ENCODE data around the gene MAGI2. TPM values are rescaled to one million over a fixed set of nuclear protein-coding genes. Genes with fewer than 3 reads are reported as not detected.

MAGI2 gene
- total RNA-seq, 1 donor from 2014 or later = 10.7 TPM

DNA sequence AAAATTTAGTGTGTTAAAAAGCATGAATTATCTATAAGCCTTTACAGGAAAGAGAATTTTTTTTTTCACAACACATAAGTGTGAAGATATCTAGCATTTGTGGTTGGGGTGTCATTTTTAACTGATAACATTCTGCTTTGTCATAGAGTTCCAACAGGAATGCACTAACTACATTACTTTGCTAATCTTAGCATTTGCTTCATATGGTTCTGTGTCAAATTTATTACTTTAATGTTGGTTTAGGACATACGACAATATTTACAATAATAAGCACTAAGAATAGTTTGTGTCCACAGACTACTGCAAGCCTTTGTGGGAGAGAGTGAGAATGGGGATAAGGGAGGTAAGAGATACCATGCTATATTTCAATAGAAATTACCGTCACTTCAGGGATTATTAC, 40.6 kb upstream of the MAGI2 start:
- TF ChIP-seq, protein P1, sequence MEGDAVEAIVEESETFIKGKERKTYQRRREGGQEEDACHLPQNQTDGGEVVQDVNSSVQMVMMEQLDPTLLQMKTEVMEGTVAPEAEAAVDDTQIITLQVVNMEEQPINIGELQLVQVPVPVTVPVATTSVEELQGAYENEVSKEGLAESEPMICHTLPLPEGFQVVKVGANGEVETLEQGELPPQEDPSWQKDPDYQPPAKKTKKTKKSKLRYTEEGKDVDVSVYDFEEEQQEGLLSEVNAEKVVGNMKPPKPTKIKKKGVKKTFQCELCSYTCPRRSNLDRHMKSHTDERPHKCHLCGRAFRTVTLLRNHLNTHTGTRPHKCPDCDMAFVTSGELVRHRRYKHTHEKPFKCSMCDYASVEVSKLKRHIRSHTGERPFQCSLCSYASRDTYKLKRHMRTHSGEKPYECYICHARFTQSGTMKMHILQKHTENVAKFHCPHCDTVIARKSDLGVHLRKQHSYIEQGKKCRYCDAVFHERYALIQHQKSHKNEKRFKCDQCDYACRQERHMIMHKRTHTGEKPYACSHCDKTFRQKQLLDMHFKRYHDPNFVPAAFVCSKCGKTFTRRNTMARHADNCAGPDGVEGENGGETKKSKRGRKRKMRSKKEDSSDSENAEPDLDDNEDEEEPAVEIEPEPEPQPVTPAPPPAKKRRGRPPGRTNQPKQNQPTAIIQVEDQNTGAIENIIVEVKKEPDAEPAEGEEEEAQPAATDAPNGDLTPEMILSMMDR (IDR thresholded peaks at IDR 0.05) = no peak

DNA sequence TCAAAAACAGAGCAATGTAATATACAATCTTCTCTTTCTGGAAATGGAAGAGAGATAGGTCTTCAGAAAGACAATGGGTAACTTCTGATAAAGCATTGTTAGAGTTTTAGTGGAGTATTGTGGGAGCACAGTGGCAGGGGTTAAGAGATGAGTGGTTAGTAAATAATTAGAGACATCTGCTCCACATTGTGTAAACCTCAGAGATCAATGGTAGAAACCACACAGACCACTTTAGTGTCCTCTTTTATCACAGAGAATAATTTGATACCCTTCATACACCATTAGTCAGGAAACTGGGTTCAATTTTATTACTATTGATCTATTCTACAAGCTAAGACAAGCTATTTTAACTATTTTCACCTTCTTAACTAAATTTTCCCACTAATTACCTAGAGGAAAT, 35.9 kb upstream of the MAGI2 start:
- Mint-ChIP-seq H3K9me3 (ENCODE audit: unreplicated experiment) (no peaks in the 10 kb centered on the region), H3K27me3 (ENCODE audit: unreplicated experiment) (peaks cover 21% of the 10 kb centered on the region), H3K4me1 (ENCODE audit: unreplicated experiment) (no peaks in the 10 kb centered on the region), H3K27ac (ENCODE audit: unreplicated experiment) (no peak overlapping the region), H3K4me3 (ENCODE audit: unreplicated experiment) (no peak overlapping the region), H3K36me3 (ENCODE audit: unreplicated experiment) (no peaks in the 10 kb centered on the region)
- TF ChIP-seq, protein P1 (IDR thresholded peaks at IDR 0.05) = no peak
- DNase-seq (ENCODE audit: extremely low spot score, unreplicated experiment) = no peak

More for the DNA sequence above, 40.6 kb upstream of the MAGI2 start:
- peaks cover 9% of the 10 kb centered on the region for H3K4me1 Mint-ChIP-seq (ENCODE audit: unreplicated experiment)
- H3K9me3 Mint-ChIP-seq (ENCODE audit: unreplicated experiment) = no peaks in the 10 kb centered on the region
- H3K27ac Mint-ChIP-seq (ENCODE audit: unreplicated experiment) = no peak overlapping the region
- H3K27me3 Mint-ChIP-seq (ENCODE audit: unreplicated experiment) = peaks cover 2% of the 10 kb centered on the region
- H3K4me3 Mint-ChIP-seq (ENCODE audit: unreplicated experiment) = no peak overlapping the region
- no peak for DNase-seq (ENCODE audit: extremely low spot score, unreplicated experiment)
- peaks cover 2% of the 10 kb centered on the region for H3K36me3 Mint-ChIP-seq (ENCODE audit: unreplicated experiment)

DNA sequence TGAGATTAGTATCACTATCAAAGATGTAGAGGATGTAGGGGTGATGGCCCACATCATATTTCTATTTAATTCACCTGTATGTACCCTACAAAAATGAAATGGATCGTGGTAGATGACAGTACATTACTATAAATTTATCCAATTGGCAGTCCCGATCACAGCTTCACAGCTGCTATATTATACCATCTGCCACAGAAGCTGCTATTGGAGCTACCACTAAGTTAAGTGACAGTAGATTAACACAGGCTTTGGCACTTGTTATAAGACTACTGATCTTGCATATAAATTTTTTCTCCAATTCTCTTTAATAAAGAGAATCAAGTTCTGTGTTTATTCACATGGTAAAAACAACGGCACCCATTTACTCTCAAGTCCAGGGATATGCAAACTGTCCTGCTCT, 24.9 kb upstream of the MAGI2 start:
- H3K27ac Mint-ChIP-seq (ENCODE audit: unreplicated experiment) = no peak overlapping the region
- no peak for DNase-seq (ENCODE audit: extremely low spot score, unreplicated experiment)
- H3K4me3 Mint-ChIP-seq (ENCODE audit: unreplicated experiment) = no peak overlapping the region
- no peaks in the 10 kb centered on the region for H3K36me3 Mint-ChIP-seq (ENCODE audit: unreplicated experiment)
- H3K9me3 Mint-ChIP-seq (ENCODE audit: unreplicated experiment) = no peaks in the 10 kb centered on the region
- H3K4me1 Mint-ChIP-seq (ENCODE audit: unreplicated experiment) = no peaks in the 10 kb centered on the region
- TF ChIP-seq, protein P1 (IDR thresholded peaks at IDR 0.05) = no peak
- peaks cover 1% of the 10 kb centered on the region for H3K27me3 Mint-ChIP-seq (ENCODE audit: unreplicated experiment)

DNA sequence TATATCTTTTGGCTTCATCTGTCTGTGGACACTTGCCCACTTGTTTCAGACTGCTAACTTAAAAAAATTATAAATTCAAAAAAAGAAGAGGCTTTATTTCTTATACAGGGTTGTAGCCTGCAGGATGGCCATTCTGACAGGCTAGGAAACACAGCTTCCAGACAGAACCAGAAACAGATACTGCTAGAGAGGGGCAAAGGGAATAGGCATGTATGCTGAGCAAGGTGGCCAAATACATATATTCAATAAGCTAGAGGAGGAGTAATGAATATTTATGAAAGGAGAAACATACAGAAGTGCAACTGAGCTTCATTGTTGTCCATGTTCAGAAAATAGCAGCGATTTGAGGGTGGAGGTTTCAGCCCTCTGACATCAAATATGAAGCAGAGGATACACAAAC, 22.0 kb upstream of the MAGI2 start:
- H3K27ac Mint-ChIP-seq (ENCODE audit: unreplicated experiment) = no peak overlapping the region
- no peaks in the 10 kb centered on the region for H3K9me3 Mint-ChIP-seq (ENCODE audit: unreplicated experiment)
- TF ChIP-seq, protein P1 (IDR thresholded peaks at IDR 0.05) = no peak

DNA sequence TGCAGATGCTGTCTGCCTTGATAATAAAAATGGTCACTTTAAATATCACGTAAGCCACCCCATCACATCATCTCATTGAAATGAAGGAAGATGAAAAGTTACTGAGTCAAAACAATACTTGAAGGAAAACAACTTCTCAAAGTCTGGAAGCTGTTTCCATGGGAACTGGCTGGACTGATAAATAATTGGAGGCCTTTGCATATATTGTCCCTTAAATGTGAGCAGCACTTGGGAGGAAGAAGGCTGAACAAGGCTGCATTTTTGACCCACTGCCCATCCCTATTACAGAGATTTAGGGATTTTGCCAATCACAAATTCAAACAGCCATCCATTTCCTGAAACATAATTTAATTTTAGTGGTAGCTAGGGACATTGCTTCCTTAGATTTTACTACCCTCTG, 18.2 kb upstream of the MAGI2 start:
- Mint-ChIP-seq H3K4me1 (ENCODE audit: unreplicated experiment) (no peaks in the 10 kb centered on the region), H3K27me3 (ENCODE audit: unreplicated experiment) (no peaks in the 10 kb centered on the region), H3K27ac (ENCODE audit: unreplicated experiment) (no peak overlapping the region), H3K9me3 (ENCODE audit: unreplicated experiment) (no peaks in the 10 kb centered on the region), H3K36me3 (ENCODE audit: unreplicated experiment) (peaks cover 14% of the 10 kb centered on the region), H3K4me3 (ENCODE audit: unreplicated experiment) (no peak overlapping the region)
- TF ChIP-seq, protein P1 (IDR thresholded peaks at IDR 0.05) = no peak
- DNase-seq (ENCODE audit: extremely low spot score, unreplicated experiment) = no peak

More for the DNA sequence above, 22.0 kb upstream of the MAGI2 start:
- H3K36me3 Mint-ChIP-seq (ENCODE audit: unreplicated experiment) = peaks cover 7% of the 10 kb centered on the region
- no peaks in the 10 kb centered on the region for H3K27me3 Mint-ChIP-seq (ENCODE audit: unreplicated experiment)
- H3K4me3 Mint-ChIP-seq (ENCODE audit: unreplicated experiment) = no peak overlapping the region
- no peak for DNase-seq (ENCODE audit: extremely low spot score, unreplicated experiment)
- H3K4me1 Mint-ChIP-seq (ENCODE audit: unreplicated experiment) = no peaks in the 10 kb centered on the region

Data from osteocyte (in vitro differentiated cells).